DOHH2 (cell line): Measurements from ENCODE around the gene UMPS.
"Not testable (repeated sequence)": the region's sequence is repeated elsewhere in the genome, so short reads cannot be mapped to it uniquely, and the experiment has no call there.

Experiments
- H3F3A ChIP-seq: fragments of 200-600 bp; sonication (generic), shearing (Covaris generic); 2 replicates; pipeline ENCODE4 v1.6.0; 2016; ENCODE audit warnings: antibody characterized with exemption, mild to moderate bottlenecking; ENCODE audit not compliant: control insufficient read depth, insufficient read depth
- H3K27ac ChIP-seq: fragments of 200-600 bp; sonication (generic); 2 replicates; pipeline ENCODE4 v1.5.1; 2014; ENCODE audit warnings: low read depth, mild to moderate bottlenecking, low read length, moderate library complexity
- H3K27me3 ChIP-seq: fragments of 200-600 bp; sonication (generic); 2 replicates; pipeline ENCODE4 v1.6.1; 2014; ENCODE audit warnings: mild to moderate bottlenecking, low read length, mixed read lengths; ENCODE audit not compliant: control insufficient read depth
- H3K36me3 ChIP-seq: fragments of 200-600 bp; sonication (generic); 2 replicates; pipeline ENCODE4 v1.6.1; 2014; ENCODE audit warnings: mild to moderate bottlenecking, low read length, moderate library complexity, mixed read lengths; ENCODE audit not compliant: control insufficient read depth
- H3K4me1 ChIP-seq: fragments of 200-600 bp; sonication (generic); 2 replicates; pipeline ENCODE4 v1.6.1; 2014; ENCODE audit warnings: mild to moderate bottlenecking, low read length, mixed read lengths; ENCODE audit not compliant: control insufficient read depth
- H3K4me2 ChIP-seq: fragments of 200-600 bp; sonication (generic); 2 replicates; pipeline ENCODE4 v1.6.0; 2014; ENCODE audit warnings: mild to moderate bottlenecking, low read length, moderate library complexity
- H3K4me3 ChIP-seq: fragments of 200-600 bp; sonication (generic); 2 replicates; pipeline ENCODE4 v1.5.1; 2014; ENCODE audit warnings: mild to moderate bottlenecking, low read length, mixed read lengths
- H3K79me2 ChIP-seq: fragments of 200-600 bp; sonication (generic); 2 replicates; pipeline ENCODE4 v1.6.1; 2014; ENCODE audit warnings: mild to moderate bottlenecking, low read length, mixed read lengths; ENCODE audit not compliant: control insufficient read depth
- H3K9me2 ChIP-seq: fragments of 200-600 bp; sonication (generic); replicated peaks from 2 replicates; pipeline ENCODE4 v1.6.1; 2014; ENCODE audit warnings: mild to moderate bottlenecking, low read length, mixed read lengths; ENCODE audit not compliant: control insufficient read depth
- H3K9me3 ChIP-seq: fragments of 200-600 bp; sonication (generic); 2 replicates; pipeline ENCODE4 v1.6.1; 2014; ENCODE audit warnings: antibody characterized with exemption, low read length, mixed read lengths; ENCODE audit not compliant: control insufficient read depth, insufficient read depth
- H4K20me1 ChIP-seq: fragments of 200-600 bp; sonication (generic); 2 replicates; pipeline ENCODE4 v1.6.0; 2014; ENCODE audit warnings: low read depth, mild to moderate bottlenecking, antibody characterized with exemption, low read length, moderate library complexity; ENCODE audit not compliant: control insufficient read depth, insufficient read depth
- EZH2phosphoT487 ChIP-seq: fragments of 200-600 bp; sonication (generic); IDR thresholded peaks from 2 replicates; pipeline ENCODE4 v1.6.1; 2017; ENCODE audit warnings: borderline replicate concordance, mild to moderate bottlenecking, antibody characterized with exemption, low read length, moderate library complexity, mixed read lengths
- TF ChIP-seq, protein P1 (sequence below): fragments of 200-600 bp; sonication (generic); IDR thresholded peaks from one replicate; pipeline ENCODE4 v1.5.1; 2014; ENCODE audit warnings: antibody characterized with exemption, mild to moderate bottlenecking, low read depth, low read length; ENCODE audit not compliant: poor library complexity, severe bottlenecking

Gene UMPS

DNA sequence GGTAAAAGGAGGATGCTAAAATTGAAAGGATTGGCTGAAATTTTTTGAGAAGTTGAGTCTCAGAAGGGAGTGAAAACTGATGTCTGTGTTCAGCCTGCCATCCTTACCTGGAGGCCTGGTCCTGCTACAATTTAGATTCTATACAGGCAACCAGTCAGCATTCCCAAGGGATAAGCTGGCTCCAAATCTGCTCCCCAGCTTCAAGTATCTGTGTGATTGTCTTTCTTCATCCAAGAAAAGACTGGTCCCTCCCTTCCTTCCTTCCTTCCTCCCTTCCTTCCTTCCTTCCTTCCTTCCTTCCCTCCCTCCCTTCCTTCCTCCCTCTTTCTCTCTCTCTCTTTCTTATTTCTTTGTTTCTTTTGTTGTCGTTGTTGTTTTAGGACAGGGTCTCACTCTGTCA, 24.7 kb upstream of the UMPS start:
- Histone ChIP-seq H3K9me2 (no peaks in the 10 kb centered on the region), H3K36me3 (no peaks in the 10 kb centered on the region), H3K4me3 (no peak overlapping the region), H3K27me3 (peaks cover 18% of the 10 kb centered on the region), H3K79me2 (no peaks in the 10 kb centered on the region), H3K4me1 (no peaks in the 10 kb centered on the region), H3K4me2 (no peak overlapping the region), H3K9me3 (no peaks in the 10 kb centered on the region), H3F3A (no peaks in the 10 kb centered on the region), H4K20me1 (no peaks in the 10 kb centered on the region), H3K27ac (no peak overlapping the region)
- TF ChIP-seq, protein P1, sequence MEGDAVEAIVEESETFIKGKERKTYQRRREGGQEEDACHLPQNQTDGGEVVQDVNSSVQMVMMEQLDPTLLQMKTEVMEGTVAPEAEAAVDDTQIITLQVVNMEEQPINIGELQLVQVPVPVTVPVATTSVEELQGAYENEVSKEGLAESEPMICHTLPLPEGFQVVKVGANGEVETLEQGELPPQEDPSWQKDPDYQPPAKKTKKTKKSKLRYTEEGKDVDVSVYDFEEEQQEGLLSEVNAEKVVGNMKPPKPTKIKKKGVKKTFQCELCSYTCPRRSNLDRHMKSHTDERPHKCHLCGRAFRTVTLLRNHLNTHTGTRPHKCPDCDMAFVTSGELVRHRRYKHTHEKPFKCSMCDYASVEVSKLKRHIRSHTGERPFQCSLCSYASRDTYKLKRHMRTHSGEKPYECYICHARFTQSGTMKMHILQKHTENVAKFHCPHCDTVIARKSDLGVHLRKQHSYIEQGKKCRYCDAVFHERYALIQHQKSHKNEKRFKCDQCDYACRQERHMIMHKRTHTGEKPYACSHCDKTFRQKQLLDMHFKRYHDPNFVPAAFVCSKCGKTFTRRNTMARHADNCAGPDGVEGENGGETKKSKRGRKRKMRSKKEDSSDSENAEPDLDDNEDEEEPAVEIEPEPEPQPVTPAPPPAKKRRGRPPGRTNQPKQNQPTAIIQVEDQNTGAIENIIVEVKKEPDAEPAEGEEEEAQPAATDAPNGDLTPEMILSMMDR = no peak
- no peak for TF ChIP-seq EZH2phosphoT487

DNA sequence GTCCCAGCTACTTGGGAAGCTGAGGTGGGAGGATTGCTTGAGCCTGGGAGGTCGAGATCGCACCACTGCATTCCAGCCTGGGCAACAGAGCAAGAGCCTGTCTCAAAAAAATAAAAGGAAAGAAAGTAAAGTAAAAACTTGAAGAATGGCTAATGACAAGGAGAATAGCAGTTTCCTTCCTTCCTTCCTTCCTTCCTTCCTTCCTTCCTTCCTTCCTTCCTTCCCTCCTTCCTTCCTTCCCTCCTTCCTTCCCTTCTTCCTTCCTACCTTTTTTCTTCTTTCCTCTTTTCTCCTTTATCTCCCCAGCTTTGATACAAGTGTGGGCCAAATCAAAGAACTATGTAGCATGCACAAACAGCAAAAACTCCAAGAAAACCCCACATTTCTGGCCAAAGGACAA, 23.0 kb upstream of the UMPS start:
- H3F3A ChIP-seq, H3K36me3 ChIP-seq, H3K27ac ChIP-seq, H3K4me1 ChIP-seq, H3K4me2 ChIP-seq, H3K79me2 ChIP-seq, H3K9me3 ChIP-seq, H4K20me1 ChIP-seq, H3K4me3 ChIP-seq, H3K9me2 ChIP-seq: not testable (repeated sequence)
- H3K27me3 ChIP-seq = peaks cover 12% of the 10 kb centered on the region

DNA sequence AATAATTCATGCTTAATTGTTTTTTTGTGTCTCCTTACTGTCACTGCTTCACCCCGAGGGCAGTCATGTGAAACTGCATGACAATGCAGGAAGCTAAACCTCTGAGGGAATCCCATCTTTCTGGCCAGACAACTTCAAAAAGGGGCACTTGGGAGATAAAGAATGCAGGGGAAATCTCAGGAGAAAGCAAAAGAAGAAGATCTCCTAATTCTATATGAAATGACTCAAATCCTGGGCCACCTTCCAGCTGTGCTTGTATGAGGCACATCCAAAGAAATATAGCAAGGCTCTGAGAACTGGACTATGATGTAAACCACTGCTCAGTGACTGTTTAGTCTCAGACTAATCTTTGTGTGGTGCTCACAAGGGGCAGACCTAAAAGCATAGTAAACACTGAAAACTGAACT, 22.6 kb upstream of the UMPS start:
- no peaks in the 10 kb centered on the region for H3K36me3 ChIP-seq
- no peaks in the 10 kb centered on the region for H3K9me2 ChIP-seq
- H3K4me1 ChIP-seq = no peaks in the 10 kb centered on the region
- no peaks in the 10 kb centered on the region for H3K79me2 ChIP-seq
- H3K9me3 ChIP-seq = no peaks in the 10 kb centered on the region
- no peaks in the 10 kb centered on the region for H3F3A ChIP-seq
- H3K27ac ChIP-seq = no peak overlapping the region
- H3K4me3 ChIP-seq = no peak overlapping the region
- TF ChIP-seq, protein P1 = no peak
- TF ChIP-seq EZH2phosphoT487 = no peak
- H3K27me3 ChIP-seq = peaks cover 10% of the 10 kb centered on the region
- no peaks in the 10 kb centered on the region for H4K20me1 ChIP-seq
- no peak overlapping the region for H3K4me2 ChIP-seq

DNA sequence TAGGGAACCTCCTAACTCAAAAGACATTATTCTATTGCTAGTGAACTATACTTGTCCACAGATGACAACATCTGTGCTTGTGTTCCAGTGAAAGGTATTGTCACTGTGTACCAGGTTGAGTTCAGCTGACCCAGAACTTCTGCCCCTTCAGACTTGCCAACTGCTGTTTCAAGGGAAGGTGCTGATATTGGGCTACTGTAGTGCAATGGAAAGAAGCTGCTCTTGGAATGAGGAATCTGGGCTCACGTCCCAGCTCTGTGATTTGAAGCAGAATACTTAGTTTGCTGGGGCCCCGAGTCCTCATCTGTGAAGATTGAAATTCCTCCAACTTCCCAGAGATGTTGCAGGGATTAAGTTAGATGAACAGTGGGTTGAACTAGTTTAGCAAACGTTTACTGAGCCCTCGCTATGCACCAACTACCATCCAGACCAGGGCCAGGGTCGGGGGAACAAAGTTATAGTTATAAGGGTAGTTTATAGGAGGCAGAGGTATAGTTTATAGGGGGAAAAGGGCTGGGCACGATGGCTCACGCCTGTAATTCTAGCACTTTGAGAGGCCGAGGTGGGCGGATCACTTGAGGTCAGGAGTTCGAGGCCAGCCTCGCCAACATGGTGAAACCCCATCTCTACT, 15.9 kb upstream of the UMPS start:
- TF ChIP-seq EZH2phosphoT487 = no peak
- TF ChIP-seq, protein P1 = no peak
- no peaks in the 10 kb centered on the region for H4K20me1 ChIP-seq
- no peak overlapping the region for H3K4me3 ChIP-seq
- H3K79me2 ChIP-seq = no peaks in the 10 kb centered on the region
- no peaks in the 10 kb centered on the region for H3F3A ChIP-seq
- H3K27ac ChIP-seq = no peak overlapping the region
- no peak overlapping the region for H3K4me2 ChIP-seq
- H3K9me2 ChIP-seq = no peaks in the 10 kb centered on the region
- no peaks in the 10 kb centered on the region for H3K36me3 ChIP-seq
- peaks cover 2% of the 10 kb centered on the region for H3K27me3 ChIP-seq
- no peaks in the 10 kb centered on the region for H3K4me1 ChIP-seq
- H3K9me3 ChIP-seq = no peaks in the 10 kb centered on the region
